Loucy (cell line): ENCODE results near the gene LPO.

Experiments used
- EZH2phosphoT487 ChIP-seq: fragments of 200-600 bp; IDR thresholded peaks from 2 replicates; pipeline ENCODE4 v1.6.1; 2018; ENCODE audit warnings: antibody characterized with exemption, mild to moderate bottlenecking, moderate library complexity, borderline replicate concordance
- TF ChIP-seq, protein P1 (sequence below): fragments of 200-600 bp; sonication (generic); conservative IDR thresholded peaks from 2 replicates; pipeline ENCODE4 v1.5.1; 2014; ENCODE audit warnings: mild to moderate bottlenecking, antibody characterized with exemption, low read length

DNA sequence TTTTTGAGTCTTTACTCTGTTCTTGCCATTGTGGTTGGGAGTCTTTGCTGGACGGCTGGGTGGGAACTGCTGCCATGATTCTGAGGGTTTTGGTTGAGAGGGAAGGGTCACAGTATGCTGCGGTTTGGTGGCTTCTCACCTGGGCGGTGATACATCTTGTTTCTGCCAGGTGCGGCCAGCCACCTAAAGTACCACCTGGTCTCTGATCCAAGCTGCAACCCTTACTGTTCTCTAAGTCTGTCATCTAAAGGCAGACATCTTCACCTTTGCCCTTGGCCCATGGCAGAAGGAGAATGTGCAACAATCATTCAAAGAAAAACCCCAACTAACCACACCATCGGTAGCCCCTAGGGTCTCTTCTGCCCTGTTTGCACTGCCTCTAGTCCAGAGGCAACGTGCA lies 62.0 kb downstream of the LPO start:
- TF ChIP-seq, protein P1, sequence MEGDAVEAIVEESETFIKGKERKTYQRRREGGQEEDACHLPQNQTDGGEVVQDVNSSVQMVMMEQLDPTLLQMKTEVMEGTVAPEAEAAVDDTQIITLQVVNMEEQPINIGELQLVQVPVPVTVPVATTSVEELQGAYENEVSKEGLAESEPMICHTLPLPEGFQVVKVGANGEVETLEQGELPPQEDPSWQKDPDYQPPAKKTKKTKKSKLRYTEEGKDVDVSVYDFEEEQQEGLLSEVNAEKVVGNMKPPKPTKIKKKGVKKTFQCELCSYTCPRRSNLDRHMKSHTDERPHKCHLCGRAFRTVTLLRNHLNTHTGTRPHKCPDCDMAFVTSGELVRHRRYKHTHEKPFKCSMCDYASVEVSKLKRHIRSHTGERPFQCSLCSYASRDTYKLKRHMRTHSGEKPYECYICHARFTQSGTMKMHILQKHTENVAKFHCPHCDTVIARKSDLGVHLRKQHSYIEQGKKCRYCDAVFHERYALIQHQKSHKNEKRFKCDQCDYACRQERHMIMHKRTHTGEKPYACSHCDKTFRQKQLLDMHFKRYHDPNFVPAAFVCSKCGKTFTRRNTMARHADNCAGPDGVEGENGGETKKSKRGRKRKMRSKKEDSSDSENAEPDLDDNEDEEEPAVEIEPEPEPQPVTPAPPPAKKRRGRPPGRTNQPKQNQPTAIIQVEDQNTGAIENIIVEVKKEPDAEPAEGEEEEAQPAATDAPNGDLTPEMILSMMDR: no peak
- no peak for TF ChIP-seq EZH2phosphoT487
